Measurements from ENCODE around the gene ATP10B. TPM values are rescaled to one million over a fixed set of nuclear protein-coding genes. Genes with fewer than 3 reads are reported as not detected.

The ATP10B gene
- total and polyA plus RNA-seq, 2 of the 8 experiments (the other 6 are each of a cell fraction or from before 2014, with no cell fraction given), result 0.06 to 0.11 TPM

- TF ChIP-seq CHD7 (IDR thresholded peaks at IDR 0.05; ENCODE audit: insufficient replicate concordance, low read length) (no peak), CBX8 (IDR thresholded peaks at IDR 0.05; ENCODE audit: borderline replicate concordance, low read depth, low read length) (no peak), RAD21 (IDR thresholded peaks at IDR 0.05 in 1 of 2, conservative IDR thresholded peaks at IDR 0.05 in 1 of 2; ENCODE audit: low read depth in 2 of 2, low read length in 2 of 2) (no peak), GTF2F1 (IDR thresholded peaks at IDR 0.05; ENCODE audit: borderline replicate concordance, low read depth, low read length) (no peak)
Measured at GRCh38 chr5:160869989-160870521, 18.0 kb upstream of the ATP10B start (continued).

All from H1 (cell line).